AG09319 (cell line): ENCODE results near the gene SLC39A9.

Experiments used
- DNase-seq: peaks from one replicate; pipeline ENCODE4 v3.0.0-alpha.2; 2010; ENCODE audit warnings: low read depth; ENCODE audit errors: extremely low read depth
- CTCF ChIP-seq: IDR thresholded peaks from 2 replicates; pipeline ENCODE4 v1.5.1; 2011; ENCODE audit warnings: low read depth, mild to moderate bottlenecking, inconsistent platforms, low read length, moderate library complexity

SLC39A9 gene

DNA sequence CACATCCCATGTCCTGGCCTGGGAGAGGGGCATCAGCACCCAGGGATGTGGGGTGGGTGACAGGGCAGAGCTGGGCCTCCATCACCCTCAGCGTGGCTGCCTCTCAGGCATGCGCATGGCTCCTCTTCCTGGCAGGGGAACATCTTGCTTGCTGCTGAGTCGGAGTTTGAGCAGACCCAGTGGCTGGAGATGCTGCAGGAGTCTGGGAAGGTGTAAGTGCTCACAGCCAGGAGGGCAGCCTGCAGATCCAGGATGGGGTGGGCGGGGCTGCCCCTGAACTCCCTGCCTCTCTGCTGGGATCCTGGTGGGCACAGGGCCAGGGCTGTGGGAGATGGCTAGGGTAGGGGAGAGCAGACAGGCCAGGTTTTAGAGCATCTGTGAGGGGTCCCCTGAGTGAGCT is 102.2 kb downstream of the SLC39A9 start:
- no peak for TF ChIP-seq CTCF
- DNase-seq = no peak

DNA sequence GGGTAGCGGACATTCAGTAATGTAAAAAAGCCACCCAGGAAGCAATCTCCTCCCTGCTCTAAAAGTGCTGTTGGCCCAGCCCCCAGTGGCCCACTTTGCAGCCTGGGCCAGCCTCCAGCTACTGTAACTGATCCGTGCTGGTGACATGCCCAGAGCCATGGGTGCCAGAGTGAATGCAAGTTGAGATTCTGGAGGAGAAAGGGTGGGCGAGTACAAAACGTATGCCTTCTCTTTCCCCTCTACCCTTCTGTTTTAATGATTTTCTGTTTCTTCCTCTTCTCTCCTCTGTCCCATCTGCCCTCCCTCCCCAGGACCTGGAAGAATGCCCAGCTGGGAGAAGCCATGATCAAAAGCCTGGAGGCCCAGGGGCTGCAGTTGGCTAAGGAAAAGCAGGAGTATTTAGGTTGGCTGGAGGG is 102.9 kb downstream of the SLC39A9 start:
- TF ChIP-seq CTCF = no peak
- DNase-seq = peak; percentile 12

DNA sequence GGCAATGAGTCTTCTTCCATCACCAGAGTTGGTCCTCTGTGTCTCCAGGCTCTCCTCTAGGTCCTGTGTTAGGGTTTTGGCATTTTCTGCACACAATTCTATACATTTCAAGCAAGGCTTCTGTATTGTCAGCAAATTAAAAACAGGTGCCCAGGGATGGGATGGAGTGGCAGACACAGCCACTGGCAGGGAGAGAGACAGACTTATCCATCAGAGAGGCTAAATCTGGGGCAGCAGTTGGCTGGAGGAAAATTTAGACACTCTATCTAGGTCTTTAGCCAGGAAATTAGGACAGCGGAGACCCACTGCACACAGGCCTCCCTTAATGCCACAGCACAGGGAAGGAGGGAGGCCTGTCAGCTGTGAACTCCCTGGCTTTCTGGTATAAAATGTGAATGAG is 106.3 kb downstream of the SLC39A9 start:
- DNase-seq = no peak
- no peak for TF ChIP-seq CTCF

DNA sequence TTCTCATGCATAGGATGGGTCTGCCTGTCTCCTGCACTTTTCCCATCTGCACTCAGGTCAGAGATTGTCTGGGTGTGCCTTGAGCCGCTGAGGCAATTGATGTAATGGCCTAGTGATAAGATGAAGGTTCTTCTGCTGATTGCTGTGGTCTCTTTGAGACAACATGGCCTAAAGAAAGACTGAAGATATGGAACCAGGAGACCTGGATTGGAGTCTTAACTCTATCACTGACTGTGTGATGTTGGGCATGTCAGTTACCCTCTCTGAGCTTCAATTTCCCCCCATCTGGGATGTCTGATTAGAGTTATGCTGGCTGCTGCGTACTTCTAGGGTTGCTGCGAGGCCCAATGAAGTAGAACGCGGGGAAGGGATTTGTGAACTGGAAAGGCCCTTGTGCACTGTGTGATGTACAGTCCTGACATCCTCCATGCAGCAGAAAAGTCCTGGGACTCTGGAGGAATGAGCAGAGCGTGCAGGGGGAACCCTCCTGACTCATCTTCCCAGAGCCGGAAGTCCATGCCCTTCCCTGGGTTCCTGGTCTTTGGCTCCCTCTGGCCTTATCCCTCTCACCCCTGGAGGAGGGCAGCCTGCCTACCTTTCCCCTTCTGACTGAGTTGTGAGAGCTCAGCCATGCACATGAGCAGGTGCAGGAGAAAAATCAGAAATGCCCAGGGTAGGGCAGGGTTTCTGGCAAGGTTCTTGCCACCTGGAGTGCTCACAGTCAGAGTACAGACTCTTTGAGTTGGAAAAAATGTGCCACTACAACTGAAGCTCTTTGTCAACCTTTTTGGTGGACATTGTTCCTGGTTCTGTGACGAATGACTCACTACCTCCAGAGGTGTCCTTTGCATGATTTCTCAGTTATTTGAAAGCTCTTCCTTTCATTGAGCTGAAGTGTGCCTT is 107.1 kb downstream of the SLC39A9 start:
- DNase-seq = no peak
- TF ChIP-seq CTCF = no peak

DNA sequence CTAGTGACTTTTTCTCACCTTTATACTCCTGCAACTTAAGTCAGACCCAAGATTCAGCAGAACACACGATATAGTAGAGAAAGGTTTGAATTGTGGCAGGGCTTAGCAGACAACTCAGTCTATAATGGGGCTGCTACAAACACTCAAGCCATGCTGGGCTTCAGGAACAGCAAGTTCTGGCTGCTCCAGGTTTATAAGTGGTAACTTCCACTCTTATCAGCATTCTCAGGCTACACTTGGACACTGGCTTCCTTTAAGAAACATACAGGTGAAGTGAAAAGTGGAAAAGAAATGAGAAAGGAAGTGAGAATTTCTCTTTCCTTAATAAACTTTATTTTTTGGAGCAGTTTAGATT is 107.7 kb downstream of the SLC39A9 start:
- no peak for TF ChIP-seq CTCF
- no peak for DNase-seq
